Non-pigmented ciliary epithelial cell (primary cell): ENCODE measurements around the gene TMPRSS3.

ENCODE experiments used
- DNase-seq: peaks from one replicate; pipeline ENCODE4 v3.0.0-alpha.2; 2010; ENCODE audit warnings: low read depth

Gene TMPRSS3

DNA sequence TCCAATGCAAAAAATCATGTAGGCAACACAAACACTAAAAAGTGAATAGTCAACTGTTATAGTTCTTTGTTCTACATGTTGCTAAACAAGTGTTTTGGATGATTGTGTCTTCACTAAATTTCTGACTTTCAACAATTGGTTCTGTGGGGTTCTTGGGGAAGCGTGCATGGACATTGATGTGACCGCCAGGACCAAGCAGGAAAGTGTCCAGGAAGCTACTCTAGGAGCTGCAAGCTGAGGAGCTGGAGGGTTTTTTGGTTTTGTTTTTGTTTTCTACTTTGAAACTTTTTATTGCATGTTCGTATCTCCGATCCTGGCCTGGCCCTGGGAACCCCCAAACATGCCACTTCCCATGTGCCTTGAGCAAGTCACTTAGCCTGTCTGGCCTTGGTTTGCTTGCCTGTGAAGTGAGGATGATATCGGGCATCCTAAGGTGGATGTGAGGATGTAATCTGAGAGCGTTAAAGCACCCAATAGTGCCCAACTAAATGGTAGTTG, 8.0 kb downstream of the TMPRSS3 start:
- no peak for DNase-seq

DNA sequence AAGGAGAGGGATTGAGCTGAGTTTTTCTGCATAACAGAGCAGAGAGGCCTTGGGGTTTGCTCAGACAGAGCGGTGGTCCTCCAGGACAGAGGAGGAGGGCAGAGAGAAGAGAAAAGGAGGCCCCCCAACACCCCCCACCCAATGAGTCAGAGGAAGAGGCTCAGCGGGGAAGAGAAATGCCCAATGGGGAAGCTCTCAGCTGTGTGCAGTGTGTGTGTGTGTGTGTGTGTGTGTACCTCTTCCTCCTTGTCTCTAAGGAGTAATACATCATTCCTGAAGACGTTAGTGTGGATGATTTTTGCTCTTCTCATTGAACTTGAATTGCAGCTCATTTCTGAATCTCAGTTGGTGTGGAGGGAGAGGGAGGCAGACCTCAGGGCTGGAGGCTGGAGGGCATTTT, 8.7 kb downstream of the TMPRSS3 start:
- DNase-seq: no peak

DNA sequence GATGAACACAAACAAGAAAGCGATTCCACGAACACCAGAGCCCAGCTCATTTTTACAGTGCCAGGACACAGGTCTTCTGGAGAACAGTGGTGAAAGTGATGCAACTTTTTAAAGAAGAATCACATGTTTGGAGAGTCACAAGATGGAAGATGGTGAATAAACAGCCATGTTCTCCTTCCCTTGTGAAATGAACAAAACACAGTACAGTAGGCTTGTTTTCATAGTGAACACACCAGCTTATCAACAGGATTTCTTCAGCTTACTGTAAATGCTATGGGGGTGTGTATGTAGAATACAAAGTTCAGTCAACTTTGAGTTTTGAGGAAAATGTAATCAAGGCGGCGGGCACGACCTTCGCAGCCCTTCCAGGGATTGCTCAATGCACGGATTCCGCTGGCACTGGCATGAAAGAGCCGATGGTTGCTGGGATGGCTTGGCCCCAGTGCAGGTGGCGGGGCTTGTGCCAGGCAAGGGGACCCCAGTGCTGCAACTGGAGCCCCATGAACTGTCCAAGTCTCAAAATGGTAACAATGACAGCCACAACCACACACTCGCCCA, 9.7 kb downstream of the TMPRSS3 start:
- DNase-seq: no peak

DNA sequence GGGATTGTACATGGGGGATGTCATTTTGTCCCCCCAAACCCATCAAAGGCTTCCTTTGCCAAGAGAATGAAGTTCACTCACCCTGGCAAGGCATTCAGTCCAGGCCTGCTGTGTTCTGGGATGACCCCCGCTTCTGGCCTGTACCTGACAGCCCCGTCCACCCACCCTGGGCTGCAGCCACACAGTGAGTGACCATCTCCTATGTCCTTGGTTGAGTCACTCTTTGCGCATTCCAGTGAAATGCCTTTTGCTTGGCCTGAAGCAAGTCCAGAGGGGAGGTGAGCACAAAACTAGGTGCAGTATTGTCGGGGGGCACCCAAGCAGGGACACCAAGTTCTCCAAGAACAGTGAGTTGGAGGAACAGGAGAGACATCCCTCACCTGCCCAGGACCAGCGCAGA, 10.2 kb downstream of the TMPRSS3 start:
- no peak for DNase-seq

DNA sequence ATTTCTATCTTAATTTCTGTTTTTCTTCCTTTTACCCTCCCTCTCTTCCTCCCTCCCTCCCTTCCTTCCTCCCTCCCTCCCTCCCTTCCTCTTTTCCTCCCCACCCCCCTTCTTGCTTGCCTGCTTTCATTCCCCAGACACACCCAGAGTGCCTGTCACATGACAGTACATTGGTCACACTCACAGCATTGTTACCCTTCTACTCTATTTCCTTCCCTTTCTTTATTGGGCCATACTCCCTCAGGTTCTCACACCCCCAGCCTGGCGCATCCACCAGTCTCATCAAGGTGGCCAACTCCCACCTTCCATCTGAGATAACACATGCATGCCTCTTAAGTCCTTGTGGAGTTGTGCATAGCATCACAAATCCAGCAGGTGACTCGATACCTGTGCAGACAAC, 10.9 kb downstream of the TMPRSS3 start:
- DNase-seq: no peak

DNA sequence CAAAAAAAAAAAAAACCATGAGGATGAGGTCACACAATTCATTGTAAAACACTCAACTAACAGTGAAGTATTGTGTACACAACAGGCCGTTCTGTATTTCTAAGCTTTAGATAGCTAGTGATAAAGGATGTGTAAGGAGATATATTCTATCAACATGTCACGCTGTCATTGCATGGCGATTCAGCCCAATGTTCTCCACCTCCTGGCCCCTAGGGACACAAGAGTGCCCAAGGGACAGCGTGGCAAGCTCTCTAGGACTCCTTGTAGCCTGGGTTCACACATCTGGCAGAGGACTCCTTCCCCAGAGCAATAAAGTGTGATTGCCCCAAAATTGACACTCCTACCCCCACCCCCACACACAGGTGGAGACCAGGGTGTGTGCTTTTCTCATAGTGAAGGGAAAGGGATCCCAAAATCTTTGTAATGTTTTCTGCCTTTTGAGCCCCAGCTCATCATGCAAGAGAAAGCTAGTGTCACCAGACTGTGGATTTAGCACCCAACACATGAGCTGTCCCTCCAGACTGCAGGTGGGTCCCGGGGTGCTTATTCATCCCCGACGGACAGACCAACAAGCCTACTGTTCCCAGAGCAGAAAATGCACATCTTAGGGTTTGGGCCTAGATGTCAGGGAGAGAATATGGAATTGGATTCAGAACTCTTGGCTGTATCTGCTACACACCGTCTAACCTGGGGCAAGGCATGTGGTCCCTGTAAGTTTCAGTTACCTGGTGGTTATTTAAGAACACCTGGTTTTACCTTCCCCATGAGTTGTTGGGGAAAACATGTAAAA, 11.5 kb downstream of the TMPRSS3 start:
- no peak for DNase-seq

DNA sequence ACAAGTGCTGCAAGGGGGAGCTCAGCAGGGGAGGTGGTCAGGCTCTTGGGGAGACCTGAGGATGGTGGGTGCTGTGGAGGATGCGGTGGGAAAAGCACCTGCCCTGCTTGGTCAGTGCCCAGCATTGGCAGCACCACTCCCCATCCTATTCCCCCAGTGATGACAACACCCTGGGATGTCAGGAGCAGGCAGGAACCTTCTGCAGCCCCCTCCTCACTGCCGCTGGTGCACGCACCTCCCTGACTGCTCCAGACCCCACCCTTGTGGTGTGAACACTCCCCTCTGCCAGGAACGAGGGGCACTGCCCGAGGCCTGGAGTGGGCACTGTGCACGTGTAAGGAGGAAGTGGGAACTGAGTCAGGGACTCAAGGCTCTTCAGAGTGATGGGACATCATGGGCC, 12.5 kb downstream of the TMPRSS3 start:
- DNase-seq: no peak

DNA sequence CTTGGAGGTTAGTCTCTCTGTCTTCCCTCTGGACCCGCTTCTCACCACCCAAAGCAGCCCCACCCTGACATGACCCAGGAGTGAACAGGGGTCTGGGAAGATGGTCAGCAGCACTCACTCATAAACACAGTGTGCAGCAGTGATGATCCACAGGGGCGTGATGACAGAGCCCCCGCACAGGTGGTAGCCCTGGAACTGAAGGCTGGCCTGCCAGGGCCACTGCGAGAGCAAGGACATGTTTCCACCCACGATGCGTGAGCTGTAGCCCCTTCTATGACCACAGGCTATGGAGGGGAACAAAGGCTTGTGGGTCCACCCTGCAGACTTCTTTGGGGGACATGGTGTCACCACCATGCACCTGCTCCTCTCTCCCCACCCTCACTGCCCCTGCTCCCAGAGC, 12.9 kb downstream of the TMPRSS3 start:
- no peak for DNase-seq

DNA sequence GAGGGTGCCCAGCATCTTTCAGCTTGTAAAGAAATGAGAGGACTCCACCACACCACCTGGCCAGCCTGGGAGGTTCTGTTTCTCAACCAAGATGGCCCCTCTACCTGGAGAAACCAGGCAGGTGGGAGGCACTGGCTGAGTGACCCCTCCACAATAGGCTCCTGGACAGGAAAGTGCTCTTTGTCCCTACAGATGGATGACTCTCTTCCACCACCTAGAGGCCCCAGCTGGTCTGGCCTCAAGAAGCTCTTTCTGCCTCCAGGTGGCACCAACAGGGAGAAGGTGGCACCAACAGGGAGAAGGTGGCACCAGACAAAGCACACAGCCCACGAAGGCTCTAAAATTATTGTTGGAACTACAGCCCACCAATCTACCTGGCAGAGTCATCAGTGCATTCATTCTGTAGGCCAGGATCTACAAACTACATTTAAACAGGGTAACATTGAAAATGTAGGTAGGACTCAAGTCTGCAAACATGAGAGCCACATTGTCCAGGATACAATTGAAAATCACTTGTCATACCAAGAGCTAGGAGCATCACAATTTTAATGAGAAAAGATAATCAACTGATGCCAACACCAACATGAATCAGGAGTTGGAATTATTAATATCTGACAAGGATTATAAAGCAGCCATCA, 14.4 kb downstream of the TMPRSS3 start:
- no peak for DNase-seq

DNA sequence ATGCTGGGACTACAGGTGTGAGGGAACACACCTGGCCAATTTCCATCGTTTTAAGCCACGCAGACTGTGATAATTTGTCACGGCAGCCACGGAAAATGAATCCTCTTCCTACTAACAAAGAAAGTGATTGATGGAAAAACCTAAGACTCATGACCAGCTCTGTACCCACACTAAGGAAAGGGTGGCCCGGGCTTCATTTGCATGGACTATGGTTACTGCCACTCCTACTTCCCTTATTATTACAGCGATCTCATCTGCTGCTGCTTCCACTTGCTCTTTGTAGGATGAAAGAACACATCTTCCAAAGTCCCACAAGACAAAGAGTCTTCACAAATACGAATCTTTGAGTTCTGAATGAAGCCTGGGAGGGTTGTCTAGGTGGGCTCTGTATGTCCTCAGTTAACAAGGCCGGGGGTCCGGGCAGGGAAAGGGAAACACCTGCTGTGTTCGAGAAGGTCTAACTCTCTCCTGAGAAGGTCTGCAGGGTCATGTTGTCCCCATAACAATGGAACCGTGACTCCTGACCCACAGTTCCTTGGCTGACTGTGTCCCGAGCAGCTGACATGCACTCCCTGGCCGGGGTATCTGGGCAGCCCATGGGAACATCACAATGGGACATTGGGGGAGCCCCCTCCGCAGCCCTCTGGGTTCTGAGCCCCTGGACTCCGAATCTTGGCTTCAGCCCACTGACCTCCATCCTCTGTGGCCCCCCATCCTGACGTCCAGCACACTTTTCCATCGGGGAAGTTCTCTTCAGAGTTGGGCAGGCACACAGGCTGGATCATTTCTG, 16.2 kb downstream of the TMPRSS3 start:
- DNase-seq: no peak

DNA sequence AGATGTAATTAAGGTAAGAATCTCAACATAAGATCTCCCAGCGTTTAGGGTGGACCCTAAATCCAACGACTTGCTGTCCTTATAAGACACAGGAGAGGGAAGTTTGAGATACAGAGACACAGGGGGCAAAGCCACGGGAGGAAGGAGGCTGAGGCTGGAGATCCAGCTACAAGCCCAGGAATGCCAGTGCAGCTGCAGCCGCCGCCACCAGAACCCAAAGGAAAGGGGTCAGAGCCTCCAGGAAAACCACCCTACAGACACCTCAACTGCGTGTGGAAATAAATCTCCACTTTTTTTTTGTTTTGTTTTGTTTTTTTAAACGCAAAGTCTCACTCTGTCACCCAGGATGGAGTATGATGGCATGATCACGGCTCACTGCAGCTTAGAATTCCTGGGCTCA, 17.4 kb downstream of the TMPRSS3 start:
- no peak for DNase-seq

DNA sequence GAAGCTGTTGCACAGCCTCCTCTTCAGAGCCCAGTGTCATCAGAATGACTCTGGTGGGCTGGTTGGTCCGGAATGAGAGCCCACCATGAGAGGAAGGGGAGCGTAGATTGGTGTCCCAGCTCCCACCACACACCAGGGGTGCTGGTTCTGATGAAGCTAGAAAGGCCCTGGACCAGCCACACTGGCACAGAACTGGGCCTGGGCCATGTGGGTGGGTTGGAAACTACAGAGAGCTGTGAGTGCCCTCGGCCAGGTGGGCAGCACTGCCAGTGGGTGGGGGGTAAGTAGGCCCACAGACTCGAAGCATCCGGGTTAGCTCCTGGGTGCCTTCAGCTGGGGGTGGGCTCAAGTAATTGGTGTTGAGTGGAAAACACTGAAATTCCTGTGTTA, 17.9 kb downstream of the TMPRSS3 start:
- no peak for DNase-seq

DNA sequence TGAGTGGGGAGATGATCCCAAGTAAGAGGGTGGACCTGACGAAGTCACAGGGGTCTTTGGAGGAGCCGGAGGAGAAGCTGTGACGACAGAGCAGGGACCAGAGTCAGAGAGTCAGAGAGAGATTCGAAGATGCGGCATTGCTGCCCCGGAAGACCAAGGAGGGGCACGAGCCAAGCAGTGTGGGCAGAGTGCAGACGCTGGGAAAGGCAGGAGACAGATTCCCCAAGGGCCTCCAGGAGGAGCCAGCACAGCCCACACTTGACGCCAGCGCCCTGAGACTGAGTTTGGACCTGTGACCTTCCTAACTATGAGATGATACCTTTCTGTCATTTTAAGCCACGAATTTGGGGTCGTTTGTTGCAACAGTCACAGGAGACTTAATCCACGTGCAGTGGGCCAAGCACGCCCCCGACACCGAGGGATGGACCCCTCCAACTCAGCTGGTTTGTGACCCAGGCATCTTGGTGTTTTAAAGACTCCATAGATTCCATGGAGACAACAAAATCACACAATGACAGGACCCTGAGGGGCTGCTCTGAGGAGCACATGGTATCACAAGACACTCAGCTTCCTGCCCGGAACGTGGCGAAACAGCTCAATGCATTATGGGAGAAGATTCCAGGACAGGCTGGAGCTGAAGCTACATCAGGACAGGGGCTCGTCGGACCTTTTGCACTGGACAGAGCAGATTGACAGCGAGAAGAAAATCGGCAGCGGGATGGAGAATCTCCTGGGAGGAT, 18.5 kb downstream of the TMPRSS3 start:
- DNase-seq: no peak

DNA sequence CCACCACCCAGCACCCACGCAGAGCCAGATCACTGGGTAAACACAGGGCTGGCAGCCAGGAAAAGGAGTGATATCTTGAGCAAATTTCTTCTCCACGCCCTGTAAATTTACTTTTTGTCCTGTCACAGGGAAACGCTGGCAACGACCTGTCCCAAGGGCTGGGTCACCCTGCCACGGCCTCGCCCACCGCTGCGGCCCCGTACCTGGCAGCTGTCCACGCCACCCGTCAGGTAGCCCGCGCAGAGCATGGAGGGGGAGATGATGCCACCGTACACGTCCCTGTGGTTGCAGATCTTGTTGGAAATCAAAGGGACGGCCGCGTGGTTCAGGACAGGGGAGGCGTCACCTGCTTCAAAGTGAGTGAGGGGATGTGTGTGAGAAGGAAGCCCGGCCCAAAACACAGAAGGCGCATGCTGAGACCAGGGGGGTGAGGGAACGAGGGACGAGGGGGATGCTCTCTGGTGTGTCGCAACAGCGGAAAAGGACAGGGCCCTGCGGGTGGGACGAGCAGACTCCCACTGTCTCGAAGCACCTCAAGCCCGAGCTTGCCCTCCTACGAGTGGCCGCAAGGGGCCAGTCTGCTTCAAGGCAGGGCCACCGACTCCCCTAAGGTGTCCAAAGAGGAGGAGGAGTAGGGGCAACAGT, 19.4 kb downstream of the TMPRSS3 start:
- DNase-seq: no peak

DNA sequence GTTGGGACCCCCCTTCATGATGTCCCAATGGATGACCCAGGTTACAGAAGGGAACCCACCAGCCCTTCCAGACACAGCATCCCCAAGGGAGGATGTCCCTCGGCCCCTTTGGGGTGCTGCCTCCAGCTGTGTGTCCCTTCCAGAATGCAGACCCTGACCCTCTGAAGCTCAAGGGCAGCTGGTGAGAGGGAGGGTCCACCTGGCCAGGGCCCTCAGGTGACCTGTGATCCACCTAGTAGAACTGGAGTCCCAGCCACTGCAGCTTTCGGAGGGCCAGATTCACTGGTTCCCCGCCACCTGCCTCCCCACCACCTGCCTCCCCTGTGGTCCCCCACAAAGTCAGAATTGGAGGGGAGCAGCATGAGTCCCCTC, 19.9 kb downstream of the TMPRSS3 start:
- no peak for DNase-seq

DNA sequence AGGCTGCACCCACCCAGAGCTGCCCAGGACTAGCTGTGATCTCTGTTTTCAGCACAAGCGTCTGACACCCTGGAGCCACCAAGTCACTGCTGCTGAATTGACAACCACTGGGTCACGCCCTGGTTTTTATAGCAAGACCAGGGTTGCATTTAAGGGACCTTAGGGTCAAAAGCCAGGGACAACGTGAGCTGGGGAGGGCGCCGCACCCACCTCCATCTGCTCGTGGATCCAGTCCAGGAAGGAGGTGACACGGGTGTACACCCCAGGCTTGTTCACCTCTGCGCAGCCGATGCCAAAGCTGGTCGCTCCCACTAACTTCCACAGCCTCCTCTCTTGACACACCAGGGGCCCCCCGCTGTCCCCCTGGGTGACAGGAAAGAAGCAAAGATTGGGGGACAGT, 20.3 kb downstream of the TMPRSS3 start:
- DNase-seq: no peak

DNA sequence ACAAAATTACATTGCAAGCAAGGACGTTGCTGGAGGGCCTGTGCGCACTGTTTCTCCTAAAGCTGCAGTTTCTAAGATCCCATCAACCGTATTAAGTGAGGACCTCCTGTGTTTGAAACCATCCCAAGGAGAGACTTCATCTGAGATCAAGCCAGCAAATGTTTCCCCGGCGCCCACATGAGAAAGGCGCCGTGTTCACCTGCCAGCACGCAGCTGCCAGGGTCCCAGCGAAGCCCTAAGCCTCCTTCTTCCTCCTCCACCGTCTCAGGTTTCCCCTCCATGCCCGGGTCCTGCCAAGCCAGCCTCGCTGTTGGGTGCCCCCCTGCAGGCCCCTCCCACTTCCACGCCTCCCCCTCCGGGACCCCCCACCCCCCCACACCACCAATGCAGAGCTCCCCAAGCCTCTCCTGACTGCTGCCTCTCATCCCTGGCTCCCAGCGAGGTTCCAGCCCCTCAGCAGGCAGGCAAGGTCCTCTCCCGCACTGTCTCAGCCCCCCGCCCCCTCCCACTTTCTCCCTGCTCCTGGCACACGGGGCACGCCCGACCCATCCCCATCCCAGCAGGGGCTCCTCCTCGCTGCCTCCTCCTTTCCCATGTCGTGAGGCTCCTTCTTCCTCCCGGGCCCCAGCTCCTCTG, 20.9 kb downstream of the TMPRSS3 start:
- no peak for DNase-seq

DNA sequence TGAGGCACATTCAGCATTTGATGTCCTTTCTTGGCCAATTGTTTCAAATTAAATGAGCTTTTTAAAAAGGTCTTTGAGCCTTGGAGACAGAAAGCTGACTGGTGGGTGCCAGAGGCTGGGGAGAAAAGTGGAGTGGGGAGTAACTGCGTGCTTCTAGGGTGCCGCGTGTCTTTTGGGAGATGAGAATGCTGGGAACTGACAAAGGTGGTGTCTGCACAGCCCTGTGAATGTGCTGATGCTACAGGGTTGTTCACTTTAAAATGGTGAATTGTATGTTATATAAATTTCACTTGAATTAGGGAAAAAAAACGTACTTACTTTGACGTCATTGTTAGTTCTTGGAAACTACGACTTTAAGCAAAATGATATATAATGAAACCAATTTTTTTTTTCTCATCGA, 21.4 kb downstream of the TMPRSS3 start:
- no peak for DNase-seq

DNA sequence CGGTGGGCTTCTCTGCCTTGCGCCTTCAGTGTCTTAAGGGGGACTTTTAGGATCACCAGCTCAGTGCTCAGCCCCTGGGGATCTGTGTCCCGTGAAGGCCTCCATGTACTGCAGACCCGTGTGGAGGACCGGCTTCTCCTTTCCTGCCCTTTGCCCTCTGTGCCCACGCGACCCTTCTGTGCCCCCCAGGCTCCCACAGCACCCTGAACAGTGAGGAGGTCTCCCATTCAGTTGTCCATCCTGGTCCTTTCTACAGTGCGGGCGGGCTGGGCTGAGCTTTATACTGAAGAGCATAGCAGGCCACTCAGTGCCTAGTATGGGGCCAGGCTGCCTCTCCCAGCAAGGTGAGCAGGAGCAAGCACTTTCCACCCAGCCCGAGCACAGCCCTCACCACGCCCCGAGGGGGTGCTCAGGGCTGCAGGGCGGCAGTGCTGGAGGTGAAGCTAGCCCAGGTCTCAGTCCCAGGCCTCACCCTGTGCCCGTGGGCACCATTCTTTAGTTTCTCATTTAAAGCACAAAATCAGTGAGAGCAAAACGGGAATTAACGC, 21.9 kb downstream of the TMPRSS3 start:
- DNase-seq: no peak

DNA sequence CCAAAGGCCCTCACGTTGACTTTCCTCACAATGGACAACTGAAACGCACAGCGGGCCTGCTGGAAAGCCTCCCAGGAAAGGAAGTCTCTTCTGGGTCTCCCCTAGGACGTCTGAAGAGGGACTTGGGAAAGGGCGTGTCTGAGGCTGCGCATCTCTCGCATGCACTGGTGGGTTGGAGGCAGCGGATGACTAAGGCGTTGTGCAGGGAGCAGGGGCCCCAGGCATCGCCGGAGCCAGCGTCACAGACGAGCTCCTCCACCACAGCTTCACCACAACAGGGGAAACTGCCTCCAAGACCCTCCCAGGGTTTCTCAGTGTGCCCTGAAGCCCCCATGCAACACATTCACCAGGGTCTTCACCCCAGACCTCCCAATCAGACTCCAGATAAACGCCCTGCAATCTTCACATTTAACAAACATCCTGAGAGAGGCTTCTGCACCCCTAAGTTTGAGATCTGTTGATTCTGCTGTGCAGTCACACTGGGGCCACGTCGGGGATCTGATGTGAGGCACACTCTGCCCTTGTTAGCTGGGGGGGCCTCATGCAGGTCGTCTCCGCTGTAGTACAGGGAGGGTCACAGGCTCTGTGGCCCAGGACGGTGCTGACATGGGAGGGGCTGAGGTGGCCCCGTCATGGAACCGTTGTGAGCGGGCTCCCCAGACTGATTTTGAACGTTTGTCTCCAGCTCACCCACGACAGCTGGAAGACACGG, 22.5 kb downstream of the TMPRSS3 start:
- DNase-seq: no peak
